ENCODE results near the gene MACROD2. TPM values are rescaled to one million over a fixed set of nuclear protein-coding genes. Genes with fewer than 3 reads are reported as not detected.

The MACROD2 gene
- total RNA-seq, 2 donors from 2014 or later: 0.94 to 10.4 TPM

DNA sequence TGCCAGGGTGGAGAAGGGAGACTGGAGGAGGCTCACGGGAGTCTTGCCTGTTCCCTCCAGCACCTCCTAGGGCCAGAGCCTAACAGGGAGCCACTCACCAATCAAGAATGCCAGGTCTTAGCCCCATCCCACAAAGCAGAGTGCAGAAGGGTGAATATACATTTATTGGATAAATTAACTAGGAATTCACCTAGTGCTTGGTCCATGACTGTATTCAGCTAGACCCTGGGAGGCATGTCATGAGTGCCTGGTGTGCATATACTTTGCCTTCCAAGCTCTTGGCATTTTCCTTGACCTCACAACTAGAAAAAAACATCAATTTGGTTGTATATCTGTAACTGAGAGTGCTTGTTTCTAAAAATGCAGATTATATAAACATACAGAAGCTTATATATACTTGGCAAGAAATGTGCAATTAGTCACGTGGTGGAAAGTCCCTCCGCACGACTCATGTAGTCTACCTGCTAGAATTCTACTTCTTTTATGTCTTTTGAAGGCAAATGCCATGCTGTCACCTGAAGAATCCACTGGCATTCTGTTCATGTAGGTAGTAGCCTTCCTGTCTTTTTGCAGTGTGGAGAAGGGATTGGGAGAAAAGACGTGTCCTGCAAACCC lies 1586.9 kb downstream of the MACROD2 start:
- Histone ChIP-seq H3K27ac (no peak overlapping the region), H3K36me3 (no peaks in the 10 kb centered on the region), H3K4me1 (no peaks in the 10 kb centered on the region)

DNA sequence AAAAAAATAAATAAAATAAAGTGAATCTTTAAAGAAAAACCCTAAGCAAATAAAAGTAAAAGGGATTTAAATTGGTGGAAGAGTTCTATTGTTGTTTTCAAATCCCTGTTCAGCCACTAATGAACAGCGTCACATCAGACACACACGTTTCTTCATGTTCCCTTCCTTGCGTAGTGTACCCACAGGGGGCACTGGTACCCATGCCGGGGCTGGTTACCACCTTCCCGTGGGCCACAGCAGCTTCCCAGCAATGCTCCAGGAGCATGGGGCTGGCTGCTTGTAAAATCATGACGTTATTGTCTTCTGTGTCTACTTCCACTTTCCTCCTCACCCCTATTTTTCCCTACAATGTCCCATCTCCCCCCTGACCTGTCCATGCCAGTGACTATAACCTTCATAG lies 1589.2 kb downstream of the MACROD2 start:
- no peaks in the 10 kb centered on the region for H3K36me3 ChIP-seq
- no peak for DNase-seq (ENCODE audit: low spot score)
- no peak overlapping the region for H3K27ac ChIP-seq
- no peak overlapping the region for H3K4me3 ChIP-seq
- TF ChIP-seq, protein P1, sequence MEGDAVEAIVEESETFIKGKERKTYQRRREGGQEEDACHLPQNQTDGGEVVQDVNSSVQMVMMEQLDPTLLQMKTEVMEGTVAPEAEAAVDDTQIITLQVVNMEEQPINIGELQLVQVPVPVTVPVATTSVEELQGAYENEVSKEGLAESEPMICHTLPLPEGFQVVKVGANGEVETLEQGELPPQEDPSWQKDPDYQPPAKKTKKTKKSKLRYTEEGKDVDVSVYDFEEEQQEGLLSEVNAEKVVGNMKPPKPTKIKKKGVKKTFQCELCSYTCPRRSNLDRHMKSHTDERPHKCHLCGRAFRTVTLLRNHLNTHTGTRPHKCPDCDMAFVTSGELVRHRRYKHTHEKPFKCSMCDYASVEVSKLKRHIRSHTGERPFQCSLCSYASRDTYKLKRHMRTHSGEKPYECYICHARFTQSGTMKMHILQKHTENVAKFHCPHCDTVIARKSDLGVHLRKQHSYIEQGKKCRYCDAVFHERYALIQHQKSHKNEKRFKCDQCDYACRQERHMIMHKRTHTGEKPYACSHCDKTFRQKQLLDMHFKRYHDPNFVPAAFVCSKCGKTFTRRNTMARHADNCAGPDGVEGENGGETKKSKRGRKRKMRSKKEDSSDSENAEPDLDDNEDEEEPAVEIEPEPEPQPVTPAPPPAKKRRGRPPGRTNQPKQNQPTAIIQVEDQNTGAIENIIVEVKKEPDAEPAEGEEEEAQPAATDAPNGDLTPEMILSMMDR (IDR thresholded peaks at IDR 0.05): no peak
- H3K9me3 ChIP-seq: no peaks in the 10 kb centered on the region
- no peaks in the 10 kb centered on the region for H3K27me3 ChIP-seq
- H3K4me1 ChIP-seq: no peaks in the 10 kb centered on the region

More for the DNA sequence above, 1586.9 kb downstream of the MACROD2 start:
- Histone ChIP-seq H3K9me3 (no peaks in the 10 kb centered on the region), H3K27me3 (no peaks in the 10 kb centered on the region), H3K4me3 (no peak overlapping the region)
- no peak for DNase-seq (ENCODE audit: low spot score)
- TF ChIP-seq, protein P1 (IDR thresholded peaks at IDR 0.05): no peak

DNA sequence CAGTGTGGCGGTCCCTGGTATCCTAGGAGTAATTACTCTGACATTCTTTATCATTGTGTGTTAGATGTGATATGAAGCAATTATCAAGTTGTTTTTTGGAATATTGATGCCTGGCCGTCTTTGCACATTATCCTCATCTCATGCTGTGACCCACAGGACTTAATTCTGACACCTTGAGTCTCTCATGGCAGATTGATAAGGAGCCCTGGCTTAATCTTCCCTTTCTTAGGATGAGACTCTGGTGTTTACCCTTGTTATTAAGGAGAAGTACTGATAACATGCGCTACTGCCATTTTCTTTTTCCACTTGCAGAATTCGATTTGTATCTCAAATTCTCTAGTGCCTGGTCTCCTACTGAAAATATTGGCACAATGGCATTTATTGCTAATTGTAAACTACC lies 1597.8 kb downstream of the MACROD2 start:
- no peaks in the 10 kb centered on the region for H3K27me3 ChIP-seq
- H3K9me3 ChIP-seq: no peaks in the 10 kb centered on the region
- H3K4me3 ChIP-seq: no peak overlapping the region
- no peak for DNase-seq (ENCODE audit: low spot score)
- no peaks in the 10 kb centered on the region for H3K4me1 ChIP-seq
- no peaks in the 10 kb centered on the region for H3K36me3 ChIP-seq
- TF ChIP-seq, protein P1 (IDR thresholded peaks at IDR 0.05): no peak
- H3K27ac ChIP-seq: no peak overlapping the region

DNA sequence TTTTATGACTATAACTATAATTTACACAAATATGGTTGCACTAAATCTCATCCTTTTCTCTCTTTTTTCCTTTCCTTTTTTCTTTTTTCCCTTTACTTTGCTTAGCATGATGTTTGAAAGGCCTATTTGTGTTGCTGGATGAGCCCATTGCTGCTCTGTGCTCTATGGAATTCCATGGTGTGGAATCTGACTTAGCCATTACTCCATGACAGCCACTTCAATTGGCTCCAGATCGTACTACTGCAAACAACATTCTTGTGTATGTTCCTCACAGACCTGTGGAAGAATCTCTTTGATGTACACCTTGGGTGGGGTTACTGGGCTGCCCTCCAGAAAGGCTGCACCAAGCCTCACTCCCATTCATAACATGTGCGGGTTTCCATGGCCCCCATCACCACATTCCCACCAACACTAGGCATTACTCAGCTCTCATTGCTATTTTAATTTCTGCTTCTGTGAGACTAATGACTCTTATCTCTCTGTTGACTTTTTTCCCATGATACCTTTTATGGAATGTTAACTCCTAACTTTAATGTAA lies 1598.9 kb downstream of the MACROD2 start:
- no peak for DNase-seq (ENCODE audit: low spot score)
- no peaks in the 10 kb centered on the region for H3K27me3 ChIP-seq
- H3K4me3 ChIP-seq: no peak overlapping the region
- H3K4me1 ChIP-seq: no peaks in the 10 kb centered on the region
- H3K36me3 ChIP-seq: no peaks in the 10 kb centered on the region
- no peak overlapping the region for H3K27ac ChIP-seq
- no peaks in the 10 kb centered on the region for H3K9me3 ChIP-seq
- TF ChIP-seq, protein P1 (IDR thresholded peaks at IDR 0.05): no peak

DNA sequence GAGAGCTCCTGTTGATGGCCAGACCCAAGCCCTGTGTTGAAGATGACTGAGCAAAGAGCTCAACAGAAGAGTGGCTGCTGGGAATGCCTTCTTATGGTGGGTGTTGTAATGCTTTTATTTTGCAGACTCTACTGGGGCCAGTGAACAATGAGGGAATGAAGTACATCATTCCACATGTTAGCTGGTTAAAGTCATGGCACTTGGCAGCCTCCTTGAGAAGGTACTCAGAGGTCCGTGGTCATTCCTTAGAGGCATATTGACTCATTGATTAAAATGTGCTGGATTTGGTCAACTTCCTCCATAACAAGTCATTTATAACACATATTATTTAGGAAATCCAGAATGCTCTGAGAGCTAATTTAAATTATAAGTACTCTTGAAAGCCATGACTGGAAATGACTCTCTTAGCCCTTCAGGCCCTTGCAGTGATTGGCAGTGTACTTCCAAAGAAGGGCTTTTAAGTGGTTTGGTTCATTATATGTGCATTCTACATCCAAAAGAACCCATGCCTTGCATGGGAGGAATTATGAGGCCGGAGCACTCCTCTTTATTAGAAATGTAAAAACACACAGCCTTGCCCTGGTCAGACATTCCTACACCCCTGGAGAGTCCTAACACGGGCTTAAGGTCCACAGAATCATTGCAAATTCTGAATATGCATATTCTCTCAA lies 1601.0 kb downstream of the MACROD2 start:
- H3K27me3 ChIP-seq: no peaks in the 10 kb centered on the region
- no peak overlapping the region for H3K27ac ChIP-seq

More for the DNA sequence above, 1601.0 kb downstream of the MACROD2 start:
- DNase-seq (ENCODE audit: low spot score): no peak
- TF ChIP-seq, protein P1 (IDR thresholded peaks at IDR 0.05): no peak
- Histone ChIP-seq H3K36me3 (no peaks in the 10 kb centered on the region), H3K9me3 (no peaks in the 10 kb centered on the region), H3K4me3 (no peak overlapping the region), H3K4me1 (no peaks in the 10 kb centered on the region)

All from right atrium auricular region (tissue), 2 donors.